Keratinocyte (primary cell): ENCODE results near the gene FAM124A.

Experiments
- CTCF ChIP-seq, 3 experiments: IDR thresholded peaks in 1 of 3; conservative IDR thresholded peaks in 1 of 3; optimal IDR thresholded peaks in 1 of 3; 2 replicates in 2 of 3; 3 replicates in 1 of 3; pipeline versions ENCODE3 to v1.5.1; 2011; ENCODE audit warnings: low read length in 3 of 3, mild to moderate bottlenecking in 3 of 3, moderate library complexity in 2 of 3, control low read depth in 1 of 3, inconsistent platforms in 1 of 3; ENCODE audit not compliant: insufficient read depth in 2 of 3; ENCODE audit errors: extremely low read depth in 1 of 3
- EZH2 ChIP-seq: IDR thresholded peaks from one replicate; pipeline ENCODE4 v1.6.1; 2012; ENCODE audit warnings: inconsistent platforms, mild to moderate bottlenecking, low read length, moderate library complexity

GRCh38 chr13:51328488-51328887, 106.3 kb downstream of the FAM124A start:
- no peak for TF ChIP-seq CTCF (optimal IDR thresholded peaks at IDR 0.05 in 1 of 3, IDR thresholded peaks at IDR 0.05 in 1 of 3, conservative IDR thresholded peaks at IDR 0.05 in 1 of 3; ENCODE audit: extremely low read depth in 1 of 3, insufficient read depth in 2 of 3, low read length in 3 of 3)
- TF ChIP-seq EZH2 = no peak
